HEK293T (cell line): Measurements from ENCODE around the gene KCNG2.

ENCODE experiments used
- CTCF ChIA-PET: fragments of 350-600 bp; formaldehyde crosslinking; extraction: SDS; loops from one replicate; lab custom pipeline; 2021; ENCODE audit warnings: antibody characterized with exemption, inconsistent platforms; lab: Yijun Ruan, JAX
- POLR2A ChIA-PET: fragments of 350-600 bp; formaldehyde crosslinking; extraction: SDS; loops from one replicate; lab custom pipeline; 2020; ENCODE audit warnings: antibody characterized with exemption, inconsistent platforms; lab: Yijun Ruan, JAX
- DNase-seq: peaks from one replicate; pipeline ENCODE4 v3.0.0; 2012; ENCODE audit warnings: mixed read lengths; ENCODE audit errors: extremely low spot score
- ARNT ChIP-seq: fragments of 450-650 bp; IDR thresholded peaks from 2 replicates; pipeline ENCODE4 v1.6.1; 2017; ENCODE audit warnings: mild to moderate bottlenecking
- BHLHE40 ChIP-seq: fragments of 450-650 bp; IDR thresholded peaks from 2 replicates; pipeline ENCODE4 v1.6.1; 2016; ENCODE audit warnings: mild to moderate bottlenecking, moderate library complexity, borderline replicate concordance
- CTBP1 ChIP-seq: fragments of 450-650 bp; IDR thresholded peaks from 2 replicates; pipeline ENCODE4 v1.6.1; 2016; ENCODE audit warnings: borderline replicate concordance
- ELF4 ChIP-seq: fragments of 450-650 bp; IDR thresholded peaks from 2 replicates; pipeline ENCODE4 v1.6.1; 2017; ENCODE audit warnings: antibody characterized with exemption
- FOXA1 ChIP-seq: fragments of 450-650 bp; IDR thresholded peaks from 2 replicates; pipeline ENCODE4 v1.6.1; 2016; ENCODE audit warnings: mild to moderate bottlenecking
- FOXK2 ChIP-seq: fragments of 450-650 bp; IDR thresholded peaks from 2 replicates; pipeline ENCODE4 v1.6.1; 2016; ENCODE audit warnings: mild to moderate bottlenecking
- FOXM1 ChIP-seq: fragments of 450-650 bp; IDR thresholded peaks from 2 replicates; pipeline ENCODE4 v1.6.1; 2017; ENCODE audit warnings: mild to moderate bottlenecking, borderline replicate concordance
- HDGF ChIP-seq: fragments of 450-650 bp; IDR thresholded peaks from 2 replicates; pipeline ENCODE4 v1.6.1; 2017; ENCODE audit warnings: antibody characterized with exemption, borderline replicate concordance
- L3MBTL2 ChIP-seq: fragments of 450-650 bp; conservative IDR thresholded peaks from 2 replicates; pipeline ENCODE4 v1.6.1; 2016; ENCODE audit warnings: mild to moderate bottlenecking
- LEF1 ChIP-seq: fragments of 450-650 bp; IDR thresholded peaks from 2 replicates; pipeline ENCODE4 v1.6.1; 2017; ENCODE audit warnings: mild to moderate bottlenecking, borderline replicate concordance
- NFRKB ChIP-seq: fragments of 450-650 bp; IDR thresholded peaks from 2 replicates; pipeline ENCODE4 v1.6.1; 2016; ENCODE audit warnings: mild to moderate bottlenecking, moderate library complexity
- PKNOX1 ChIP-seq: fragments of 450-650 bp; IDR thresholded peaks from 2 replicates; pipeline ENCODE4 v1.6.1; 2016
- SP1 ChIP-seq: fragments of 450-650 bp; IDR thresholded peaks from 2 replicates; pipeline ENCODE4 v1.6.1; 2017
- SUZ12 ChIP-seq: fragments of 450-650 bp; IDR thresholded peaks from 2 replicates; pipeline ENCODE4 v1.6.1; 2016; ENCODE audit warnings: mild to moderate bottlenecking
- TARDBP ChIP-seq: fragments of 450-650 bp; IDR thresholded peaks from 2 replicates; pipeline ENCODE4 v1.6.1; 2016
- ZNF384 ChIP-seq: fragments of 450-650 bp; IDR thresholded peaks from 2 replicates; pipeline ENCODE4 v1.6.1; 2016

Gene KCNG2

GRCh38 chr18:79801217-79801616 is 3.5 kb downstream of the KCNG2 start:
- ChIA-PET CTCF (no interaction called here), POLR2A (no interaction called here)
- no peak for TF ChIP-seq ZNF384
- no peak for TF ChIP-seq HDGF
- TF ChIP-seq PKNOX1, result no peak
- TF ChIP-seq TARDBP, result no peak
- no peak for TF ChIP-seq FOXK2
- TF ChIP-seq CTBP1, result no peak
- no peak for TF ChIP-seq FOXM1
- no peak for TF ChIP-seq L3MBTL2
- TF ChIP-seq NFRKB, result no peak
- TF ChIP-seq ARNT, result no peak
- no peak for TF ChIP-seq SP1
- TF ChIP-seq LEF1, result no peak
- no peak for TF ChIP-seq FOXA1
- no peak for TF ChIP-seq SUZ12
- no peak for TF ChIP-seq ELF4
- TF ChIP-seq BHLHE40, result no peak
- no peak for DNase-seq

DNA sequence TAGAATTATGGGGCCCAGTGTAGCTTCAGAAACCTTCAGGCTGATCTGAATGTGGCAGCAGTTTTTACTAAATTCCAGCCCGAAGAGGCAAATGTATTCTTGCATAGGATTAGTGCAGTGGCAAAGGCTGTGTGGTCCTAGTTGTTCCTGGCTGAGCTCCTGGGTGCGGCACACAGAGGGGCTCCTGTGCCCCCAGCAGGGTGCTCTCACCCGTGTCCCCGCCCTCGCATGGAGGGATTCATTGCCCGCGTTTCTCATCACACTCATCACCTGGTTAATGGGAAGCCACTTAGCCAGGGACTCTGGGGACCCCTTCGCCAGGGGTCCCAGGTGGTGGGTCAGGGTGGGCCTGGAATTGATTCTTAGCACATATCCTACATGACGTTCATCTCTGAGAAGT is 3.9 kb downstream of the KCNG2 start:
- DNase-seq, result no peak
- POLR2A ChIA-PET, result no interaction called here
- CTCF ChIA-PET, result no interaction called here
- no peak for TF ChIP-seq NFRKB
- TF ChIP-seq SP1, result no peak

DNA sequence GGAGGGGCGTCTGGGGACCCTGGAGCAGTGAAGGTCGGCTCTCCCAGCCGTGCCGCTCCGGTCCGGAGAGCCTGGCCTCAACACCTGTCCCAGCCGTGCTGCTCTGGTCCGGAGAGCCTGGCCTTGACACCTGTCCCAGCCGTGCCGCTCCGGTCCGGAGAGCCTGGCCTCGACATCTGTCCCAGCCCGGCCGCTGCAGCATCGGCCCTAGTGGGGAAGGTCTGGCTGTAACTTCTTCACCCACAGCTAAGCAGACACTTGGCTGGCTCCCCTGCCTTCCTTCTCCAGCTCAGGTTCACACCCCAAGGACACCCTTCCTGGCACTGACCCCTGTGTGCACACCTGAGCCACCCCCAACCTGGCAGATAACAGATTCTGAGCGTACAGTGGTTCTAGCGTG is 4.6 kb downstream of the KCNG2 start:
- CTCF ChIA-PET, result no interaction called here
- POLR2A ChIA-PET, result no interaction called here

DNA sequence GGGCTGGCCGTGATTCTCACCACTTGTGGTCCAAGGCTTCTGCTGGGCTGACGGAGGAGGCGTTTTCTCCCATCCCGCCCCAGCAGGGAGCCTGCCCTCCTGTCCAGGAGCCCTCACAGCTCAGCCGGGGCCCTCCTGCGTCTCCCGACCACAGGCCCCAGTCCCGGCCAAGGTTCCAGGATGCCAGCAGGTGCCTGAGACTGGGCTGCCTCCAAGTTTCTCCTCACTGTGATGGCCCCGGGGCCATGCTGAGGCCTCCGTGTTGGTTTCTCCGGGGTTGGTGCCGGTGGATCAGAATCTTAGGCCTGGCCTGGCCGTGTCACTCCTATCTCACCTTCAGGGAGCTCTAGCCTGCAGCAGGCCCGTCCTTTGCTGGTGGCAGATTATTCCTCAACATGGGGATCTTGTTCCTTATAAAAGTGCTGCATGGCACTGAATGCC is 5.9 kb downstream of the KCNG2 start:
- ChIA-PET POLR2A (no interaction called here), CTCF (no interaction called here)
- TF ChIP-seq LEF1 (no peak), CTBP1 (no peak), SUZ12 (no peak), ELF4 (no peak), ARNT (no peak)
- DNase-seq, result no peak

More for the DNA sequence above, 4.6 kb downstream of the KCNG2 start:
- TF ChIP-seq ZNF384 (no peak), SUZ12 (no peak), LEF1 (no peak), L3MBTL2 (no peak), BHLHE40 (no peak), PKNOX1 (no peak), FOXM1 (no peak), SP1 (no peak), TARDBP (no peak), CTBP1 (no peak), ARNT (no peak), FOXK2 (no peak), HDGF (no peak), ELF4 (no peak), NFRKB (no peak), FOXA1 (no peak)
- no peak for DNase-seq

- ChIA-PET CTCF (no interaction called here), POLR2A (no interaction called here)
Measured at GRCh38 chr18:79804130-79804787, 6.5 kb downstream of the KCNG2 start.

DNA sequence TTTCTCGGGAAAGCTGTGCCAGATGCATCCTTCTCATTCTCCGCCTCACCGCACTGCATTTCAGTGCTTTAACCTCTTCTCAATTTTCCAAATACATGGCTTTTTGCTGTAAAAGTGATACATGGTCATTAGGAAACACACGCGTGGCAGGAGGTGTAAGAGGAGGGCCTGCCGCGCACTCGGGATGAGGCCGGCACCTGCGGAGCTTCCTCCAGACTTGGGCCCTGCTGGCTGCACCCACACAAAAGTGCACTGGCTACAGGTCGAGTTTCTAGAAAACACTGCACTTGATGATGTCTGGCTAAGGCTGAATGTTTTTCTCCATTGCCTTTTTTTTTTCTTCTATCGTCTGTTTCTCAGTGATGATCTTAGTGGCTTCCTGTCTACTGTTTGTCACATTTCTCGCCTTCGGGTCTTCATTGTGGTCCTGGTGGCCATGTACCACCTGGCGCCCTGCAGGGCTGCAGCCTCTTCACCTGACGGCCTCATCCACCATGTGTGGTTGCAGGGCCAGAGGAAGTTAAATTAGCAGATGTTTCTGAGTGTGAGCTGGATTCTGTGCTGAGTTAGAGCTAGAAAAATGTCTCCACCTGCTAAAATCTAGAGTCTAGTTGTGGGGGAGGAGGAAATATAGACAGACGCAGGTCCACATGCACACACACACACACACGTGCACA is 7.6 kb downstream of the KCNG2 start:
- TF ChIP-seq FOXA1 (no peak), SP1 (no peak), TARDBP (no peak), FOXM1 (no peak)
- POLR2A ChIA-PET, result no interaction called here
- no peak for DNase-seq
- CTCF ChIA-PET, result no interaction called here

More at GRCh38 chr18:79804130-79804787, 6.5 kb downstream of the KCNG2 start:
- TF ChIP-seq FOXM1 (no peak), CTBP1 (no peak), SUZ12 (no peak), L3MBTL2 (no peak), PKNOX1 (no peak), BHLHE40 (no peak)
- no peak for DNase-seq
